ENCODE data around the gene NCAPG.
"Not testable (repeated sequence)": the region's sequence is repeated elsewhere in the genome, so short reads cannot be mapped to it uniquely, and the experiment has no call there.

Gene NCAPG

DNA sequence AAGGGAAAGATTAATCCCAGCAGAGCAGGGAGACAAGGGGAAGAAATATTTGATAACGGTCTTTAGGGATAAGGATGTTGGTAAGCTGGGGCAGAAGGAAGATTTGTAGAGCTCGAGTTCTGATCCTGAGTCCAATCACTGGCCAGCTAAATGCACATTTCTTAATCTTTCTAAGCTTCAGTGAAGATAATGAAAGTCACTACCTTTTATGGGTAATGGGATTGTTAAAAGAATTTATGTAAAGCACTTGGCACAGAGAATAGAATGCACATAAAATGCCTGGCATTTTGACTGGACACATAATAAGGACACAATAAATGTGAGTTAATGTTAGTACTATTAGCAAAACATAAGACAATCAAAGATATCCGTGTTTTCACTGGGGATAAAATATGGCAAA, 43.3 kb downstream of the NCAPG start:
- H3K9ac ChIP-seq = no peak overlapping the region
- no peak overlapping the region for H3K4me2 ChIP-seq
- H3K4me1 ChIP-seq = no peaks in the 10 kb centered on the region
- no peaks in the 10 kb centered on the region for H3K27me3 ChIP-seq
- TF ChIP-seq Cebpa-rat (IDR thresholded peaks at IDR 0.05) = no peak
- H3K4me3 ChIP-seq = no peak overlapping the region
- H3K9me3 ChIP-seq (replicated peaks in 1 of 11) = peaks cover 0 to 3% (median 0%) of the 10 kb centered on the region in 11 experiments; a peak in 1 of 22 replicates
- H4K20me1 ChIP-seq = no peaks in the 10 kb centered on the region
- no peak overlapping the region for H3K27ac ChIP-seq
- 0 out of 22 replicates have a peak, but pooled peaks cover 0 to 20% (median 4%) of the 10 kb centered on the region in 11 experiments for H3K36me3 ChIP-seq

DNA sequence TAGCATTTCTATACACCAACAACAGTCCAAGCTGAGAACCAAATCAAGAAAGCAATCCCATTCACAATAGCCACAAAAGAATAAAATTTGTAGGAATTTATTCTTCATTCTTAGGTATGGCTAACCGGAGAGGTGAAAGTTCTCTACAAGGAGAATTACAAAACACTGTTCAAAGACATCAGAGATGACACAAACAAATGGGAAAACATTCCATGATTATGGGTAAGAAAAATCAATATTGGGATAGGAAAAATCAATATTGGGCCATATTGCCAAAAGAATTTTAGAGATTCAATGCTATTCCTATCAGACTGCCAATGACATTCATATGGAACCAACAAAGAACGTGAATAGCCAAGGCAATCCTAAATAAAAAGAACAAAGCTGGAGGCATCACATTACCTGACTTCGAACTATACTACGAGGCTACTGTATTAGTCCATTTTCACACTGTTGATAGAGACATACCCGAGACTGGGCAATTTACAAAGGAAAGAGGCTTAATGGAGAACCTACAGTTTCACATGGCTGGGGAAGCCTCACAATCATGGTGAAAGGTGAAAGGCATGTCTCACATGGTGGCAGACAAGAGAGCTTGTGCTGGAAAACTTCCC, 49.1 kb downstream of the NCAPG start:
- no peak overlapping the region for H3K27ac ChIP-seq
- no peak for TF ChIP-seq Cebpa-rat (IDR thresholded peaks at IDR 0.05)

DNA sequence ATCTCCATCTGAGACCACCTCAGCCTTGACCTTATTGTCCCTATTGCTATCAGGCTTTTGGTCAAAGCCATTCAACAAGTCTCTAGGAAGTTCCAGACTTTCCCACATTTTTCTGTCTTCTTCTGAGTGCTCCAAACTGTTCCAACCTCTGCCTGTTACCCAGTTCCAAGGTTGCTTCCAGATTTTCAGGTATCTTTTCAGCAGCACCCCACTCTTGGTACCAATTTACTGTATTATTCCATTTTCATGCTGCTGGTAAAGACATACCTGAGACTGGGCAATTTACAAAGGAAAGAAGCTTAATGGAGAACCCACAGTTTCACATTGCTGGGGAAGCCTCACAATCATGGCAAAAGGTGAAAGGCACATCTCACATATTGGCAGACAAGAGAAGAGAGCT, 51.1 kb downstream of the NCAPG start:
- H3K4me2 ChIP-seq, H3K4me3 ChIP-seq, H3K4me1 ChIP-seq, H4K20me1 ChIP-seq, H3K9ac ChIP-seq, H3K27ac ChIP-seq, H3K27me3 ChIP-seq: not testable (repeated sequence)
- Histone ChIP-seq H3K36me3 (peaks cover 32 to 68% (median 39%) of the 10 kb centered on the region in 11 experiments), H3K9me3 (replicated peaks in 1 of 11) (peaks cover 34 to 39% (median 37%) of the 10 kb centered on the region in 11 experiments)

More for the DNA sequence above, 49.1 kb downstream of the NCAPG start:
- H3K9ac ChIP-seq = no peak overlapping the region
- H4K20me1 ChIP-seq = no peaks in the 10 kb centered on the region
- H3K4me1 ChIP-seq = no peaks in the 10 kb centered on the region
- H3K4me2 ChIP-seq = no peak overlapping the region
- H3K36me3 ChIP-seq = peaks cover 32 to 65% (median 39%) of the 10 kb centered on the region in 11 experiments
- H3K9me3 ChIP-seq (replicated peaks in 1 of 11) = peaks cover 34 to 39% (median 37%) of the 10 kb centered on the region in 11 experiments
- H3K4me3 ChIP-seq = no peak overlapping the region
- H3K27me3 ChIP-seq = no peaks in the 10 kb centered on the region

DNA sequence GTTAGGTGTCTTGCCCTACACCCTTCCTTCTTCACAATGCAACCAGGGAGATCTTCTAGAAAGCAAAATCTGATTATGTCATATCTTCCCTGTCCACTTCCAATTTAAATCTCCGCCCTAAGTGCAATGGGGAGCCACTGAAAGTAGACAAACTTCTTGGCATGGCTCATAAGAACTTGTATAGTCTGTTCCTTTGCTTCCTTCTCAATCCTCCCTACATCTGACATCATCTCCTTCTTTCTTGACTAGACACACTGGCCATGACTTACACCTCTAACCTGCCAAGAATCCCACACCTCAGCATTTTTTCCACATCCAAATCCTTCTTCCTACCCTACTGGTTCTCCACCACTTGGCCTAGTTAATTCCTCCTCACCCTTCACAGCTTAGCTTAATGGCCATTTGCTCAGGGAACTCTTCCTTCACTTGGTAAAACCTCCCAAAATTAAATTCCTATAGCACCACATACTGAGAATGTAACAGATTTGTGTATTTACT, 55.1 kb downstream of the NCAPG start:
- H3K4me3 ChIP-seq = no peak overlapping the region
- no peaks in the 10 kb centered on the region for H3K27me3 ChIP-seq
- H3K4me2 ChIP-seq = no peak overlapping the region
- H3K36me3 ChIP-seq = peaks cover 32 to 59% (median 37%) of the 10 kb centered on the region in 11 experiments
- no peak overlapping the region for H3K27ac ChIP-seq
- no peak overlapping the region for H3K9ac ChIP-seq
- no peaks in the 10 kb centered on the region for H3K4me1 ChIP-seq
- H4K20me1 ChIP-seq = no peaks in the 10 kb centered on the region
- peaks cover 34 to 36% (median 35%) of the 10 kb centered on the region in 11 experiments for H3K9me3 ChIP-seq (replicated peaks in 1 of 11)
- no peak for TF ChIP-seq Cebpa-rat (IDR thresholded peaks at IDR 0.05)

DNA sequence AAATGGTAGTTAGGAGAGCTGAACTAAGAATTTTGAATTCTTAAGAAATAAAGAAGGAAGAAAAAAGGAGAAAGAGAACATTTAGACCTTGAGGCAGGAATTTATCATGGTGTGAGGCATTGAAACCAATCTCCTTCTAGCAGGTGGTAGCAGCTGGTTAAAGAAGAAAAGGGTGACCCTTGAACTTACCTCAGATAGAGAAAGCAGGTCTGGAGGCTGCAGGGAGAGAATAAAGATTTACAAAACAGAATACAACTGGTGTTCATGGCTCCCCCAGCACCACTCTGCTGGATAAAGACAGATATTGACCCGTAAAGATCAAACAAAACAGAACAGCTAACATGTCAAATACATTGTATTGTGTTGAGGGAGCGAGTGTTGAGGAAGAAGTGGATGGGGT, 56.0 kb downstream of the NCAPG start:
- no peaks in the 10 kb centered on the region for H3K27me3 ChIP-seq
- no peak for TF ChIP-seq Cebpa-rat (IDR thresholded peaks at IDR 0.05)
- no peak overlapping the region for H3K4me2 ChIP-seq
- no peaks in the 10 kb centered on the region for H4K20me1 ChIP-seq
- no peak overlapping the region for H3K27ac ChIP-seq
- peaks cover 23 to 50% (median 28%) of the 10 kb centered on the region in 11 experiments for H3K36me3 ChIP-seq
- H3K4me1 ChIP-seq = no peaks in the 10 kb centered on the region
- no peak overlapping the region for H3K9ac ChIP-seq
- no peak overlapping the region for H3K4me3 ChIP-seq
- peaks cover 25 to 28% (median 26%) of the 10 kb centered on the region in 11 experiments for H3K9me3 ChIP-seq (replicated peaks in 1 of 11)

DNA sequence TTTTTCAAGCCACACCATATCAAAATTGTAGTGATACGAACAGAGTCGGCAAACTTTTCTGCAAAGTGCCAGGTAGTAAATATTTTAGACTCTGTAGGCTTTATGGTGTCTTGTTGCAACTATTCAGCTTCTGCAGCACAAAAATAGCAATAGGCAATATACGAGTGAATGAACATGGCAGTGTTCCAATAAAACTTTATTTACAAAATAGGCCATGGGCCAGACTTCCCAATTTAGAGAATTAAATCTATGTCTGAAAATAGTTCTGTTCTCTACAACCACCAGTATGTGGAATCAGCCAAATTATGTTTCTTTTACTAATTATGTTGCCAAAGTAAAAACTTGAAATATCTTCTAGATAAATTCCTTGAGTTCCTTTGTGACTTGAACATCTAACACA, 56.5 kb downstream of the NCAPG start:
- Histone ChIP-seq H3K36me3 (peaks cover 18 to 45% (median 23%) of the 10 kb centered on the region in 11 experiments), H3K4me1 (no peaks in the 10 kb centered on the region), H3K27me3 (no peaks in the 10 kb centered on the region), H3K4me3 (no peak overlapping the region), H3K4me2 (no peak overlapping the region), H3K9me3 (replicated peaks in 1 of 11) (peaks cover 21 to 23% (median 22%) of the 10 kb centered on the region in 11 experiments), H3K27ac (no peak overlapping the region), H4K20me1 (no peaks in the 10 kb centered on the region), H3K9ac (no peak overlapping the region)
- TF ChIP-seq Cebpa-rat (IDR thresholded peaks at IDR 0.05) = no peak

DNA sequence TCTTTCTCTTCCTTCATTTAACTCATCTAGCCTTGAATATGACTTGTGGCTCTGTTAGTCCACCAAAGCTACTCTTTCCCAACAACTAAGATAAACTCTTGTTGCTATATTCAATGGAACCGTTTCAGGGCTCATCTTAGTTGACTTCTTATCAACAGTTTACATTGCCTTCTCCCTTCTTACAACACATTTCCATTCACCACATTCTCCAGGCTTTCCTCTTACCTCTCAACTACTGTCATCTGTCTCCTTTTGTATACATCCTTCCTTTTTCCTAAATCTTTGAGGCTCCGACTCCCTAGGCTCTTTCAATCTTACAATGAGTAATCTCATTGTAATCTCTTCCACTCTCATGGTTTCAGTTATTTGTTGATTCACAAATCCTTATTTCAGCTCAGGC, 58.5 kb downstream of the NCAPG start:
- Histone ChIP-seq H3K4me1 (no peaks in the 10 kb centered on the region), H3K36me3 (peaks cover 1 to 25% (median 4%) of the 10 kb centered on the region in 11 experiments; a peak in 17 of 22 replicates), H3K9me3 (replicated peaks in 1 of 11) (peaks cover under 1 to 2% (median 2%) of the 10 kb centered on the region in 11 experiments; a peak in 14 of 22 replicates), H3K27me3 (no peaks in the 10 kb centered on the region), H4K20me1 (no peaks in the 10 kb centered on the region), H3K27ac (no peak overlapping the region), H3K4me3 (no peak overlapping the region), H3K4me2 (no peak overlapping the region), H3K9ac (no peak overlapping the region)
- TF ChIP-seq Cebpa-rat (IDR thresholded peaks at IDR 0.05) = no peak

DNA sequence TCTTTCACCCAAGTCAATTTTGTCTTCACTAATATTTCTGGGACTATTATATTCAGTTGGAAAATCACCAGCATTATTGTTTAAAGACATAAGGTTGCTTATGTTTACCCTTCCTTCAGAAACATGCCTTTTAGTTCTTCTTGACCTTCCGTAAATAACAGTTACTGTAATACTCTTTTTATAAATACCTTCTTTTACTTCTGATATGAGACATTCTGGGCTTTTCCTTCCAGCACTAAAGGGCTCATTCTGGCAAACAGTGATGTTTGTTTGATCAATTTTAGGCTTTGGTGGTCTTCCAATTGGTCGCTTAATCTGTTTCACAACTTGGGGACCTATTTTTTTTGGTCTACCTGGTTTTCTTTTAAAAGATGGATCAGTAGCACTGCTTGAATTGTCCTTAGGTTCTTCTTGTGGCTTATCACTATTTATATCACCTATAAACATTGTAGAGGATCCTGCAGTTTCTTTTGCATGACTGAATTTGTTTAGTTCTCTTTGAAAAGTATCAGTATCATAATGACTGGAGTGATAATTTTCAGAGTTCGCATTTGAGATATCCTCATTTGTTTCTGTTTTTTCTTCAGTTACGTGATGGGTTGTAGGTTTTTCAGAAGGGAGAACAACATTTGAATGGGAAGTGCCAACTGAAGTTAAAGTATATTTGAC, 64.8 kb downstream of the NCAPG start:
- H3K4me2 ChIP-seq = no peak overlapping the region
- H3K36me3 ChIP-seq = peaks cover 0 to 22% (median 5%) of the 10 kb centered on the region in 11 experiments; a peak in 10 of 22 replicates
- no peaks in the 10 kb centered on the region for H4K20me1 ChIP-seq
- H3K4me1 ChIP-seq = no peaks in the 10 kb centered on the region
- H3K9me3 ChIP-seq (replicated peaks in 1 of 11) = no peaks in the 10 kb centered on the region
- no peaks in the 10 kb centered on the region for H3K27me3 ChIP-seq
- H3K9ac ChIP-seq = no peak overlapping the region
- no peak overlapping the region for H3K27ac ChIP-seq
- H3K4me3 ChIP-seq = no peak overlapping the region
- no peak for TF ChIP-seq Cebpa-rat (IDR thresholded peaks at IDR 0.05)

DNA sequence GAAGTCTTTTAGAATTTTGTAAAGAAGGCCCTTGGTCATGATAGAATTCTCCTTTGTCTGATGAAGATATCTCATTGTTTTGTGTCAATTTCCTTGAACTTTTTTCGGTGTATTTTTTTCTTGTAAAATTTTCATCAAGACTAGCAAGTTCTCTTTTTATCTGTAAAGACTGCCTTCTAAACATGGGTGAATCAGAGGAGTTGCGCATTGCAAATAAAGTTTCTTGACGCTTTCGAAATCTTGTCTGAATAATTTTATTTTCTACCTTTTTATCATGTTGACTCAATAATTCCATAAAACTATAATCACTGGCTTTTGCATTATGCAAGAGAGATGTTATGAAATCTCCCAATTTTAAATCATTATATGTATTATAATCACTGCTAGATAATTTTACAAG, 66.2 kb downstream of the NCAPG start:
- no peak for TF ChIP-seq Cebpa-rat (IDR thresholded peaks at IDR 0.05)
- Histone ChIP-seq H3K36me3 (peaks cover 0 to 20% (median 5%) of the 10 kb centered on the region in 11 experiments; a peak in 10 of 22 replicates), H3K9me3 (replicated peaks in 1 of 11) (no peaks in the 10 kb centered on the region), H3K4me2 (no peak overlapping the region), H3K27ac (no peak overlapping the region), H3K9ac (no peak overlapping the region), H3K27me3 (no peaks in the 10 kb centered on the region), H4K20me1 (no peaks in the 10 kb centered on the region), H3K4me3 (no peak overlapping the region), H3K4me1 (no peaks in the 10 kb centered on the region)
